K562 (cell line): ENCODE data around the gene AIFM1. TPM values are rescaled to one million over a fixed set of nuclear protein-coding genes. Genes with fewer than 3 reads are reported as not detected.

Experiments
- ATAC-seq: fragments of 200-7000 bp; cut with Tn5 transposase; 3 replicates; pipeline ENCODE4 v1.9.1; 2020; ENCODE audit warnings: moderate library complexity
- BruUV-seq: library from RNA; stranded (reverse); fragments of 400-500 nt; replicated peaks from 2 replicates; lab custom pipeline; 2021; lab: Mats Ljungman, UMichigan
- CTCF ChIA-PET: fragments of 300-600 bp; formaldehyde crosslinking; extraction: SDS; loops from one replicate; lab custom pipeline; 2021; ENCODE audit warnings: low intra/inter-chr PET ratio; lab: Yijun Ruan, JAX
- POLR2A ChIA-PET: fragments of 300-600, 350-650 bp; sonication (Branson Sonifier 250); formaldehyde crosslinking; extraction: SDS; loops from one replicate; lab custom pipeline; 2021; ENCODE audit warnings: antibody characterized with exemption, inconsistent platforms; lab: Yijun Ruan, JAX
- DNase-seq, 4 experiments: peaks; one replicate each; pipeline versions ENCODE4 v3.0.0 to v3.0.0-alpha.2; 2011 to 2018; ENCODE audit warnings: low spot score in 3 of 4, mixed read lengths in 3 of 4; ENCODE audit errors: extremely low read depth in 1 of 4
- FAIRE-seq: peaks from 2 replicates; lab custom pipeline; 2011; peaks lifted over from hg19 to GRCh38; lab: Jason Lieb, UNC
- H2AFZ ChIP-seq: 2 replicates; pipeline ENCODE4 v1.6.0; 2011; ENCODE audit warnings: low read depth, low read length, control low read depth, inconsistent platforms
- H3K27ac ChIP-seq: fragments of 200-600 bp; 3 replicates; pipeline ENCODE4 v1.8.0; 2011; ENCODE audit warnings: low read depth, mild to moderate bottlenecking, control low read depth, inconsistent platforms, low read length, moderate library complexity, mixed read lengths; ENCODE audit errors: extremely low read depth
- H3K27me3 ChIP-seq, 2 experiments: fragments of 300-600 bp in 1 of 2; 2 replicates in 1 of 2; 3 replicates in 1 of 2; pipeline versions ENCODE4 v1.6.0 to v1.8.0; 2011; ENCODE audit warnings: inconsistent platforms in 2 of 2, low read length in 2 of 2, mild to moderate bottlenecking in 1 of 2, mixed read lengths in 1 of 2, moderate library complexity in 1 of 2; ENCODE audit not compliant: control insufficient read depth in 2 of 2, insufficient read depth in 2 of 2
- H3K36me3 ChIP-seq: fragments of 300-600 bp; 3 replicates; pipeline ENCODE4 v1.8.0; 2011; ENCODE audit warnings: mild to moderate bottlenecking, low read length, inconsistent platforms; ENCODE audit not compliant: control insufficient read depth, insufficient read depth
- H3K4me1 ChIP-seq, 2 experiments: fragments of 200-600 bp in 1 of 2; replicated peaks in 1 of 2; 2 replicates in 1 of 2; 3 replicates in 1 of 2; pipeline versions ENCODE4 v1.5.1 to v1.8.0; 2011; ENCODE audit warnings: inconsistent platforms in 2 of 2, low read length in 2 of 2, mild to moderate bottlenecking in 1 of 2, mixed read lengths in 1 of 2, moderate library complexity in 1 of 2; ENCODE audit not compliant: control insufficient read depth in 2 of 2, insufficient read depth in 2 of 2
- H3K4me2 ChIP-seq: 2 replicates; pipeline ENCODE4 v1.6.1; 2011; ENCODE audit warnings: low read length, control low read depth, inconsistent platforms, mixed read lengths; ENCODE audit not compliant: insufficient read depth
- H3K4me3 ChIP-seq: fragments of 200-600 bp; sonication (generic), shearing (Covaris generic); 2 replicates; pipeline ENCODE4 v1.5.1; 2016; ENCODE audit warnings: control low read depth, inconsistent platforms
- H3K79me2 ChIP-seq: fragments of 200-600 bp; 3 replicates; pipeline ENCODE4 v1.8.0; 2011; ENCODE audit warnings: low read length, inconsistent platforms; ENCODE audit not compliant: control insufficient read depth, insufficient read depth
- H3K9ac ChIP-seq, 2 experiments: 2 replicates each; pipeline versions ENCODE4 v1.6.0 to v1.6.1; 2011; ENCODE audit warnings: low read depth in 2 of 2, low read length in 2 of 2, control low read depth in 1 of 2, inconsistent platforms in 1 of 2, mild to moderate bottlenecking in 1 of 2, mixed read lengths in 1 of 2; ENCODE audit not compliant: insufficient read depth in 1 of 2
- H3K9me1 ChIP-seq: one replicate; pipeline ENCODE4 v1.6.0; 2011; ENCODE audit warnings: inconsistent platforms, mild to moderate bottlenecking, low read length, moderate library complexity; ENCODE audit not compliant: control insufficient read depth, insufficient read depth
- H3K9me3 ChIP-seq: replicated peaks from 2 replicates; pipeline ENCODE4 v1.5.1; 2011; ENCODE audit warnings: low read depth, low read length, inconsistent platforms; ENCODE audit not compliant: control insufficient read depth, insufficient read depth
- H4K20me1 ChIP-seq: replicated peaks from 2 replicates; pipeline ENCODE4 v1.6.1; 2011; ENCODE audit warnings: low read length, inconsistent platforms, mixed read lengths; ENCODE audit not compliant: control insufficient read depth, insufficient read depth
- BRD4 ChIP-seq: fragments of 200-600 bp; sonication (generic); IDR thresholded peaks from 2 replicates; pipeline ENCODE4 v1.6.1; 2017; ENCODE audit warnings: inconsistent platforms
- CHCHD3 ChIP-seq: fragments of 250-450 bp; sonication (Bioruptor Pico); IDR thresholded peaks from 2 replicates; pipeline ENCODE4 v2.1.2; 2022; ENCODE audit warnings: mild to moderate bottlenecking
- CREM ChIP-seq: IDR thresholded peaks from 2 replicates; pipeline ENCODE4 v1.6.1; 2014; ENCODE audit warnings: antibody characterized with exemption, low read depth
- CXXC5 ChIP-seq: fragments of 250-450 bp; sonication (Bioruptor Pico); IDR thresholded peaks from 2 replicates; pipeline ENCODE4 v1.8.0; 2022; ENCODE audit warnings: inconsistent platforms, mild to moderate bottlenecking, moderate library complexity
- DMBX1 ChIP-seq: fragments of 250-450 bp; sonication (Bioruptor Pico); IDR thresholded peaks from 2 replicates; pipeline ENCODE4 v1.8.0; 2022; ENCODE audit warnings: inconsistent platforms, mild to moderate bottlenecking, moderate library complexity, borderline replicate concordance
- ESRRA ChIP-seq: fragments of 450-650 bp; IDR thresholded peaks from 2 replicates; pipeline ENCODE4 v1.6.1; 2014; ENCODE audit warnings: low read depth, mild to moderate bottlenecking, moderate library complexity, borderline replicate concordance
- FOSL1 ChIP-seq: fragments of 200-800 bp; sonication (Bioruptor generic); conservative IDR thresholded peaks from 2 replicates; pipeline ENCODE4 v1.6.1; 2016; ENCODE audit warnings: missing genetic modification characterization, missing compliant biosample characterization
- ILF3 ChIP-seq: fragments of 450-650 bp; IDR thresholded peaks from 2 replicates; pipeline ENCODE4 v1.6.1; 2018; ENCODE audit warnings: antibody characterized with exemption, mild to moderate bottlenecking, moderate library complexity, borderline replicate concordance
- MAX ChIP-seq: sonication (generic); formaldehyde crosslinking; IDR thresholded peaks from 2 replicates; pipeline ENCODE4 v1.9.0; 2022; ENCODE audit warnings: mild to moderate bottlenecking, missing genetic modification reagents
- NR4A1 ChIP-seq, 2 experiments: fragments of 250-450 bp in 1 of 2; fragments of 450-650 bp in 1 of 2; sonication (Bioruptor Pico) in 1 of 2; IDR thresholded peaks; 2 replicates each; pipeline versions ENCODE4 v1.4.0 to v1.6.1; 2016 to 2020; ENCODE audit warnings: mild to moderate bottlenecking in 2 of 2, missing compliant biosample characterization in 1 of 2, missing genetic modification characterization in 1 of 2, moderate library complexity in 1 of 2
- POLR2AphosphoS5 ChIP-seq: IDR thresholded peaks from 2 replicates; pipeline ENCODE4 v1.6.1; 2011; ENCODE audit warnings: mild to moderate bottlenecking, low read depth, low read length, moderate library complexity; ENCODE audit not compliant: control insufficient read depth, insufficient read depth
- SIX5 ChIP-seq, 2 experiments: IDR thresholded peaks; 2 replicates each; pipeline ENCODE4 v1.6.1; 2011; ENCODE audit warnings: low read length in 2 of 2, borderline replicate concordance in 1 of 2, low read depth in 1 of 2, mild to moderate bottlenecking in 1 of 2, moderate library complexity in 1 of 2; ENCODE audit not compliant: insufficient read depth in 1 of 2
- ZBTB7A ChIP-seq: IDR thresholded peaks from 2 replicates; pipeline ENCODE4 v1.6.1; 2011; ENCODE audit warnings: low read depth, mild to moderate bottlenecking, low read length, moderate library complexity, borderline replicate concordance; ENCODE audit not compliant: control insufficient read depth
- ZFP36 ChIP-seq: fragments of 150-350 bp; IDR thresholded peaks from 2 replicates; pipeline ENCODE4 v1.6.1; 2018; ENCODE audit warnings: low read length, low read depth; ENCODE audit not compliant: partially characterized antibody
- ZKSCAN3 ChIP-seq: fragments of 250-450 bp; sonication (Bioruptor Pico); IDR thresholded peaks from 2 replicates; pipeline ENCODE4 v1.4.0; 2020
- ZNF232 ChIP-seq: sonication (generic); formaldehyde crosslinking; IDR thresholded peaks from 2 replicates; pipeline ENCODE4 v1.8.0; 2022; ENCODE audit warnings: mild to moderate bottlenecking, missing genetic modification reagents
- ZNF408 ChIP-seq: fragments of 250-450 bp; sonication (Bioruptor Pico); IDR thresholded peaks from 2 replicates; pipeline ENCODE4 v1.4.0; 2020; ENCODE audit warnings: low read depth, mild to moderate bottlenecking, moderate library complexity
- ZNF764 ChIP-seq: fragments of 250-450 bp; sonication (Bioruptor Pico); IDR thresholded peaks from 2 replicates; pipeline ENCODE4 v1.4.0; 2020; ENCODE audit warnings: low read depth, mild to moderate bottlenecking, moderate library complexity
- WGBS: fragments of 100-300 bp; shearing (Covaris generic); methylation state at CpG from one replicate; pipeline ENCODE4 v1.1.6; 2016; ENCODE audit warnings: low coverage, mixed read lengths; ENCODE audit not compliant: insufficient coverage; ENCODE audit errors: missing lambda C conversion rate; 5-methylcytosine and 5-hydroxymethylcytosine counted together
- in situ Hi-C: fragments of 300-500 bp; cut with MboI; formaldehyde crosslinking; loops from 4 replicates; pipeline ENCODE4 v1.15.0; 2018; ENCODE audit warnings: inconsistent platforms, mixed read lengths
- intact Hi-C: fragments of 100-400 bp; cut with micrococcal nuclease; formaldehyde crosslinking; loops from 2 replicates; pipeline ENCODE4 v1.14.2; 2022
- polyA plus RNA-seq, 8 experiments: library from polyadenylated mRNA; depleted of rRNA in 4 of 8; stranded (reverse) in 5 of 8; unstranded in 3 of 8; fragments of >200 nt; fragmentation: Nextera tagmentation in 2 of 8; fragmentation: Illumina TruSeq in 1 of 8; extraction: Ambion mirVana in 2 of 8; extraction: Trizol in 1 of 8; gene quantifications; 2 replicates each; pipeline versions ENCODE4 v1.2.1 to v1.2.3, GENCODE V29; 2011 to 2014; ENCODE audit warnings: inconsistent platforms in 1 of 8, missing spikeins in 1 of 8
- total RNA-seq, 7 experiments: library from RNA; depleted of rRNA in 6 of 7; stranded (reverse); fragments of >200 nt in 6 of 7; fragmentation: Illumina TruSeq in 2 of 7; extraction: Trizol in 2 of 7; gene quantifications; 2 replicates each; pipeline versions ENCODE4 v1.2.1 to v1.2.3, GENCODE V29; 2011 to 2021; ENCODE audit warnings: low replicate concordance in 1 of 7
- TF ChIP-seq, protein P1 (sequence below), 2 experiments: fragments of 250-450 bp in 1 of 2; fragments of 450-650 bp in 1 of 2; sonication (Bioruptor Pico) in 1 of 2; IDR thresholded peaks; 2 replicates each; pipeline versions ENCODE4 v1.6.1 to v1.8.0; 2016 to 2021; ENCODE audit warnings: mild to moderate bottlenecking in 2 of 2, moderate library complexity in 2 of 2, missing compliant biosample characterization in 1 of 2, missing genetic modification characterization in 1 of 2
- TF ChIP-seq, protein P2 (sequence below): fragments of 250-450 bp; sonication (Bioruptor Pico); IDR thresholded peaks from 2 replicates; pipeline ENCODE4 v1.9.0; 2021; ENCODE audit warnings: mild to moderate bottlenecking

The AIFM1 gene
- total and polyA plus RNA-seq, 9 of the 15 experiments (the other 6 are each of a cell fraction or from before 2014, with no cell fraction given), result 51.0 to 117 (median 91.2) TPM

- Histone ChIP-seq H3K9me1 (peaks cover 3% of the 10 kb centered on the region), H2AFZ (peak within 1 kb of the TSS; percentile 87), H4K20me1 (peaks cover 24% of the 10 kb centered on the region), H3K4me1 (peaks cover 40 to 49% of the 10 kb centered on the region in 2 experiments), H3K4me3 (peak within 1 kb of the TSS; percentile 71), H3K27ac (peak within 1 kb of the TSS; percentile 96), H3K36me3 (peaks cover 9% of the 10 kb centered on the region), H3K9me3 (no peaks in the 10 kb centered on the region), H3K9ac (peak within 1 kb of the TSS; percentile 92 to 97), H3K79me2 (peaks cover 46% of the 10 kb centered on the region), H3K27me3 (no peaks in the 10 kb centered on the region), H3K4me2 (peak within 1 kb of the TSS; percentile 87)
- intact Hi-C loops (loop anchor here (5.0 kb wide), 1 partner anchor 57 kb away; the partner anchor contains the start of gene AIFM1), in situ Hi-C loops (no loop called here)
- FAIRE-seq, result no peak
- WGBS, result 0% methylated on average over 11 of the region's 123 CpGs
- CTCF ChIA-PET, result no interaction called here
- no TSS peak for BruUV-seq
- POLR2A ChIA-PET, result interaction anchor here (1.0 to 2.1 kb wide), 3 partner anchors 10 to 11 kb away, joined by 3 to 11 read pairs (median 7); no protein-coding TSS in a partner anchor
- peak; percentile 78 to 85 (median 81) for DNase-seq
- peak; percentile 67 for ATAC-seq
- TF ChIP-seq MAX (CRISPR knock-in tag) (no peak), SIX5 (IDR thresholded peaks at IDR 0.05; ENCODE audit: borderline replicate concordance in 1 of 2, insufficient read depth in 1 of 2, low read depth in 1 of 2, low read length in 2 of 2) (no peak), CXXC5 (CRISPR knock-in tag) (peak; percentile 71; the same call in 1 of the 2 replicates), DMBX1 (no peak), ZNF764 (no peak), ILF3 (no peak), ZKSCAN3 (CRISPR knock-in tag) (no peak), ESRRA (no peak), ZFP36 (no peak), ZNF232 (CRISPR knock-in tag) (no peak), NR4A1 (CRISPR knock-in tag; IDR thresholded peaks at IDR 0.05) (no peak), NR4A1 (tag; IDR thresholded peaks at IDR 0.05) (no peak), BRD4 (no peak), FOSL1 (tag) (peak; percentile 94), CREM (0 out of 2 replicates have a peak, but pooled peaks have one; percentile 4), ZBTB7A (no peak), CHCHD3 (CRISPR knock-in tag) (no peak), POLR2AphosphoS5 (no peak), ZNF408 (CRISPR knock-in tag) (no peak)
- TF ChIP-seq, protein P1, sequence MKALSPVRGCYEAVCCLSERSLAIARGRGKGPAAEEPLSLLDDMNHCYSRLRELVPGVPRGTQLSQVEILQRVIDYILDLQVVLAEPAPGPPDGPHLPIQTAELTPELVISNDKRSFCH (CRISPR knock-in tag; IDR thresholded peaks at IDR 0.05), result no peak
- TF ChIP-seq, protein P1 (tag; IDR thresholded peaks at IDR 0.05), result no peak
- TF ChIP-seq, protein P2, sequence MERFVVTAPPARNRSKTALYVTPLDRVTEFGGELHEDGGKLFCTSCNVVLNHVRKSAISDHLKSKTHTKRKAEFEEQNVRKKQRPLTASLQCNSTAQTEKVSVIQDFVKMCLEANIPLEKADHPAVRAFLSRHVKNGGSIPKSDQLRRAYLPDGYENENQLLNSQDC (CRISPR knock-in tag), result no peak
Observed at GRCh38 chrX:130110379-130111219, 55.0 kb downstream of the AIFM1 start, which contains the start of gene ELF4. Gene ELF4 (minus strand): TSS chrX:130110497. CDS start chrX:130081330, 29,167 bp downstream.
